ENCODE measurements around the gene PRCC.
"Not testable (repeated sequence)": the region's sequence is repeated elsewhere in the genome, so short reads cannot be mapped to it uniquely, and the experiment has no call there.

PRCC gene

DNA sequence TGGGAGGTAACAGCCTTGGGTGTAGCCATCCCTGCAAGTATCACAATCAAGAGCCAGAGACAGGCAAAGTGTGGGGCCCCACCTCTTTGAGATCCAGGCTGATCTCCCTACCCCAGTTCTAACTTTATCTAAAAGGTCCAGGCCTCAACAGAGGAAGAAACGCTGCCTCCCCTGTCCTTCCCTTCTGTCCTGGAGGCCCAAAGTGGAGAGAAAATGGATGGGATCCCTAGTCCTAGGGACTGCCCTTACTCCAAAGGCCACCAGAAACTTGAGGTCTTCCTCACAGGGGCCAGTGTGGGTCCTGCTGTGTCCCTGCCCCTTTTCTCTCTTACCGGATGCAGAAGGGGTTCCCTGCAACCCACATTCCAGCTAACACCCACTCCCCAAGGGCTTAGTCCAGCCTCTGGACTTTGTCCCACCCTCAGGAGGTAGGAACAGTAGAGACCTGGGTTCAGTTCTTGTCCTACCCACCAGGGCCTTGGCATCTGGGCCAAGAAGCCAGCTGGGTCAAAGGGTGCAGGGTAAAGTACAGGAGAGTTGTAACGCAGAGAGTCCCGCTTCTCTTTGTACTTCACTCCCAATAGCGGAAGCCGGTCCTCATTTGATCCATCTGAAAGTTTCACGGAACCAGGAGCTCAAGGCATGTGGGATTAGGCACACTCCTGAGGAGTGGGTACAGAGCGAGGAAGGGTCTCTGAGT lies 17.8 kb upstream of the PRCC start:
- H3K4me3 Mint-ChIP-seq: peak overlapping the region; percentile 85
- no peaks in the 10 kb centered on the region for H3K27me3 Mint-ChIP-seq
- peaks cover 70% of the 10 kb centered on the region for H3K4me1 Mint-ChIP-seq
- H3K36me3 Mint-ChIP-seq: peaks cover 16% of the 10 kb centered on the region
- ATAC-seq: no peak
- peak overlapping the region; percentile 93 for H3K27ac Mint-ChIP-seq
- no peaks in the 10 kb centered on the region for H3K9me3 Mint-ChIP-seq

GRCh38 chr1:156750191-156750672 lies 17.1 kb upstream of the PRCC start:
- peak overlapping the region; percentile 93 for H3K27ac Mint-ChIP-seq
- H3K27me3 Mint-ChIP-seq: no peaks in the 10 kb centered on the region
- peak overlapping the region; percentile 85 for H3K4me3 Mint-ChIP-seq
- H3K4me1 Mint-ChIP-seq: peaks cover 72% of the 10 kb centered on the region
- no peaks in the 10 kb centered on the region for H3K9me3 Mint-ChIP-seq
- H3K36me3 Mint-ChIP-seq: peaks cover 15% of the 10 kb centered on the region
- ATAC-seq: no peak

- H3K9me3 Mint-ChIP-seq: no peaks in the 10 kb centered on the region
- peak; percentile 58 for ATAC-seq
- peak overlapping the region; percentile 85 for H3K4me3 Mint-ChIP-seq
- H3K27ac Mint-ChIP-seq: peak overlapping the region; percentile 93
- H3K27me3 Mint-ChIP-seq: no peaks in the 10 kb centered on the region
- peaks cover 9% of the 10 kb centered on the region for H3K36me3 Mint-ChIP-seq
- peaks cover 71% of the 10 kb centered on the region for H3K4me1 Mint-ChIP-seq
Observed at GRCh38 chr1:156750711-156751450, 16.5 kb upstream of the PRCC start.

DNA sequence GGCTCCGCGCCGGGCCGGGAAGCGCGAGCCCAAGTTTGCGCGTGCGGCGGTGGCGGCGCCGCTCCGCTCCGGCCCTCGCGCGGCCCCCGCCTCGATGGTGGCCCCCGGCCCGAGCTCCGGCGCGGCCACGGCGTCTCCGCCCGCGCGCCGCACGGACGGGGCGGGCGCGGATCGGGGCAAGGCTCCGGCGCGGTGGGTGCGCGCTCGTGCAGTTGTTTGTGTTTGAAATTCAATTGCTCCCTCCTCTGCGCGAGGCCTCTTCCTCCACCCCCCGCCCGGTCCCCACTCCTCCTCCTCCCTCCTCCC lies 15.9 kb upstream of the PRCC start, which contains the start of gene HDGF:
Gene HDGF (minus strand): TSS at position 225 of the 306 bp plus-strand sequence. CDS start 246 bp downstream, outside the sequence.
- Mint-ChIP-seq H3K36me3 (peaks cover 5% of the 10 kb centered on the region), H3K4me1 (peaks cover 65% of the 10 kb centered on the region), H3K27me3 (no peaks in the 10 kb centered on the region), H3K4me3 (peak within 1 kb of the TSS; percentile 85), H3K27ac (peak within 1 kb of the TSS; percentile 93), H3K9me3 (no peaks in the 10 kb centered on the region)
- ATAC-seq: no peak

GRCh38 chr1:156751757-156752481 lies 15.4 kb upstream of the PRCC start:
- H3K9me3 Mint-ChIP-seq: no peaks in the 10 kb centered on the region
- H3K27ac Mint-ChIP-seq: peak overlapping the region; percentile 93
- H3K36me3 Mint-ChIP-seq: peaks cover 5% of the 10 kb centered on the region
- peak; percentile 91 for ATAC-seq
- no peaks in the 10 kb centered on the region for H3K27me3 Mint-ChIP-seq
- H3K4me1 Mint-ChIP-seq: peaks cover 60% of the 10 kb centered on the region
- peak overlapping the region; percentile 85 for H3K4me3 Mint-ChIP-seq

- Mint-ChIP-seq H3K27me3 (no peaks in the 10 kb centered on the region), H3K9me3 (no peaks in the 10 kb centered on the region), H3K36me3 (peaks cover 5% of the 10 kb centered on the region), H3K4me3 (peak overlapping the region; percentile 85), H3K4me1 (peaks cover 51% of the 10 kb centered on the region), H3K27ac (peak overlapping the region; percentile 93)
- ATAC-seq: no peak
Observed at GRCh38 chr1:156752843-156753482, 14.4 kb upstream of the PRCC start.

GRCh38 chr1:156754219-156754618 lies 13.1 kb upstream of the PRCC start:
- no peak overlapping the region for H3K4me3 Mint-ChIP-seq

GRCh38 chr1:156755527-156755950 lies 11.8 kb upstream of the PRCC start:
- H3K4me3 Mint-ChIP-seq: no peak overlapping the region
- peaks cover 25% of the 10 kb centered on the region for H3K4me1 Mint-ChIP-seq
- ATAC-seq: no peak
- H3K27me3 Mint-ChIP-seq: no peaks in the 10 kb centered on the region
- H3K9me3 Mint-ChIP-seq: no peaks in the 10 kb centered on the region
- H3K36me3 Mint-ChIP-seq: peaks cover 5% of the 10 kb centered on the region
- peak overlapping the region; percentile 42 for H3K27ac Mint-ChIP-seq

More at GRCh38 chr1:156754219-156754618, 13.1 kb upstream of the PRCC start:
- Mint-ChIP-seq H3K27ac (no peak overlapping the region), H3K9me3 (no peaks in the 10 kb centered on the region), H3K36me3 (peaks cover 5% of the 10 kb centered on the region), H3K27me3 (no peaks in the 10 kb centered on the region), H3K4me1 (peaks cover 39% of the 10 kb centered on the region)
- ATAC-seq: no peak

DNA sequence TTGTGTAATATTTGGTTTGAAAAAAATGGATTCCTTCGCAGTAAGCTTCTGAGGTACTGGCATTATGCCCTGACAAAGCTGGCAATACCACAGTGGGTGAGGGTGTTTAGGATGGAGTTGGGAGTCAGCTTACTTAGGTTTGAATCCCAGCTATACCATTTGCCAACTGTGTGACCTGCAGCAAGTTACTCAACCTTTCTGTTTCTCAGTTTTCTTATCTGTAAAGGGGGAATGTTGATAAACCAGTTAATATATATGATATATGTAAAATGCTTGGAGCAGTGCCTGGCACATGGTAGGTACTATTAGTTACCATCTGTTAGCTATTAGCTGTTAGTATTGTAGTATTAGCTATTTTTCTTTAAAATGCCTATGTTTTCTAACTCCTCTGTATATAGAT lies 11.0 kb upstream of the PRCC start:
- Mint-ChIP-seq H3K27me3 (no peaks in the 10 kb centered on the region), H3K4me1 (peaks cover 24% of the 10 kb centered on the region), H3K36me3 (peaks cover 5% of the 10 kb centered on the region), H3K4me3 (no peak overlapping the region), H3K27ac (no peak overlapping the region), H3K9me3 (no peaks in the 10 kb centered on the region)
- ATAC-seq: no peak

DNA sequence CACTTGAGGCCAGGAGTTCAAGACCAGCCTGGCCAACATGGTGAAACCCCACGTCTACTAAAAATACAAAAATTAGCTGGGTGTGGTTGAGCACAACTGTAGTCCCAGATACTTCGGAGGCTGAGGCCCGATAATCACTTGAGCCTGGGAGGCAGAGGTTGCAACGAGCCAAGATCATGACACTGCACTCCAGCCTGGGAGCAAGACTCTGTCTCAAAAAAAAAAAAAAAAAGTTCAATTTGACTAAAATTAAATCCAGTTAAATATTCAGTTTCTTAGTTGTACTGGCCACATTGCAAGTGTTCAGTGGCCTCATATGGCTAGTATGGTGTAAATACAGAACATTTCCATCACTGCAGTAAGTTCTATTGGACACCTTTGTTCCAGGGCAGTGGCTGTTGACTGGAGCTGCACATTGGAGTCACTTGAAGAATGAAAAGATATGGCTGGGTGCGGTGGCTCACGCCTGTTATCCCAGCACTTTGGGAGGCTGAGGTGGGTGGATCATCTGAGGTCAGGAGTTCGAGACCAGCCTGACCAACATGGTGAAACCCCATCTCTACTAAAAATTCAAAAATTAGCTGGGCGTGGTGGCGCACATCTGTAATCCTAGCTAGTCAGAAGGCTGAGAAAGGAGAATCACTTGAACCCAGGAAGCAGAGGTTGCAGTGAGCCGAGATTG lies 9.6 kb upstream of the PRCC start:
- not testable (repeated sequence) for H3K36me3 Mint-ChIP-seq, H3K4me3 Mint-ChIP-seq, ATAC-seq, H3K27me3 Mint-ChIP-seq, H3K9me3 Mint-ChIP-seq, H3K27ac Mint-ChIP-seq
- peaks cover 17% of the 10 kb centered on the region for H3K4me1 Mint-ChIP-seq

- no peak for ATAC-seq
- no peak overlapping the region for H3K4me3 Mint-ChIP-seq
- no peaks in the 10 kb centered on the region for H3K27me3 Mint-ChIP-seq
- no peaks in the 10 kb centered on the region for H3K9me3 Mint-ChIP-seq
- H3K27ac Mint-ChIP-seq: no peak overlapping the region
- peaks cover under 1% of the 10 kb centered on the region for H3K36me3 Mint-ChIP-seq
- H3K4me1 Mint-ChIP-seq: peaks cover 5% of the 10 kb centered on the region
Observed at GRCh38 chr1:156760092-156760795, 7.1 kb upstream of the PRCC start.

GRCh38 chr1:156760796-156761104 lies 6.6 kb upstream of the PRCC start:
- no peak for ATAC-seq
- no peaks in the 10 kb centered on the region for H3K36me3 Mint-ChIP-seq
- no peaks in the 10 kb centered on the region for H3K27me3 Mint-ChIP-seq
- H3K9me3 Mint-ChIP-seq: no peaks in the 10 kb centered on the region
- no peak overlapping the region for H3K4me3 Mint-ChIP-seq
- H3K4me1 Mint-ChIP-seq: peaks cover under 1% of the 10 kb centered on the region
- H3K27ac Mint-ChIP-seq: no peak overlapping the region

DNA sequence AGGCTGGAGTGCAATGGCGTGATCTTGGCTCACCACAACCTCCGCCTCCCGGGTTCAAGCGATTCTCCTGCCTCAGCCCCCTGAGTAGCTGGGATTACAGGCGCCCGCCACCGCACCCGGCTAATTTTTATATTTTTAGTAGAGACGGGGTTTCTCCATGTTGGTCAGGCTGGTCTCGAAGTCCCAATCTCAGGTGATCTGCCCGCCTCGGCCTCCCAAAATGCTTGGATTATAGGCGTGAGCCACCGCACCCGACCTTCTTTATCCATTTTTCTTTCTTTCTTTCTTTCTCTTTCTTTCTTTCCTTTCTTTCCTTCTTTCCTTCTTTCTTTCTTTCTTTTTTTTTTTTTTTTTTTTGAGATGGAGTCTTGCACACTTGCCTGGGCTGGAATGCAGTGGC lies 2.2 kb upstream of the PRCC start:
- not testable (repeated sequence) for H3K36me3 Mint-ChIP-seq, ATAC-seq, H3K4me3 Mint-ChIP-seq, H3K9me3 Mint-ChIP-seq, H3K27ac Mint-ChIP-seq, H3K27me3 Mint-ChIP-seq
- peaks cover 31% of the 10 kb centered on the region for H3K4me1 Mint-ChIP-seq

GRCh38 chr1:156765666-156766065 lies 1.7 kb upstream of the PRCC start:
- H3K27ac Mint-ChIP-seq: no peak overlapping the region

More at GRCh38 chr1:156765666-156766065, 1.7 kb upstream of the PRCC start:
- H3K4me1 Mint-ChIP-seq: peaks cover 33% of the 10 kb centered on the region
- ATAC-seq: no peak
- H3K4me3 Mint-ChIP-seq: no peak overlapping the region
- no peaks in the 10 kb centered on the region for H3K27me3 Mint-ChIP-seq
- no peaks in the 10 kb centered on the region for H3K9me3 Mint-ChIP-seq
- peaks cover 3% of the 10 kb centered on the region for H3K36me3 Mint-ChIP-seq

Measured in stimulated activated memory B cell treated with anti-CD40 and anti-IgM and Interleukin-4, amounts not matched to agents 10 μg/mL and 1 μg/mL and 100 μg/mL, for 72 hours (primary cell).